DND-41 (cell line): ENCODE measurements around the gene POU2F1.

Experiments used
- CTCF ChIP-seq: IDR thresholded peaks from 2 replicates; pipeline ENCODE4 v1.5.1; 2012; ENCODE audit warnings: borderline replicate concordance, low read length, moderate library complexity, mild to moderate bottlenecking; ENCODE audit not compliant: poor library complexity, severe bottlenecking; ENCODE audit errors: extremely low read depth
- EZH2 ChIP-seq: IDR thresholded peaks from 3 replicates; pipeline ENCODE4 v1.6.1; 2012; ENCODE audit warnings: borderline replicate concordance, low read depth, mild to moderate bottlenecking, moderate library complexity, low read length, inconsistent platforms; ENCODE audit not compliant: severe bottlenecking

GRCh38 chr1:167404908-167405307 lies 184.2 kb downstream of the POU2F1 start:
- TF ChIP-seq EZH2 (no peak), CTCF (no peak)
